Astrocyte of the hippocampus (primary cell): Measurements from ENCODE around the gene C2orf69.

Experiments
- DNase-seq: peaks from one replicate; pipeline ENCODE4 v3.0.0; 2011; ENCODE audit warnings: low read depth, low spot score

The C2orf69 gene

GRCh38 chr2:199914372-199914958, 3.4 kb downstream of the C2orf69 start:
- no peak for DNase-seq

GRCh38 chr2:199916980-199917379, 5.9 kb downstream of the C2orf69 start:
- DNase-seq, result no peak

DNA sequence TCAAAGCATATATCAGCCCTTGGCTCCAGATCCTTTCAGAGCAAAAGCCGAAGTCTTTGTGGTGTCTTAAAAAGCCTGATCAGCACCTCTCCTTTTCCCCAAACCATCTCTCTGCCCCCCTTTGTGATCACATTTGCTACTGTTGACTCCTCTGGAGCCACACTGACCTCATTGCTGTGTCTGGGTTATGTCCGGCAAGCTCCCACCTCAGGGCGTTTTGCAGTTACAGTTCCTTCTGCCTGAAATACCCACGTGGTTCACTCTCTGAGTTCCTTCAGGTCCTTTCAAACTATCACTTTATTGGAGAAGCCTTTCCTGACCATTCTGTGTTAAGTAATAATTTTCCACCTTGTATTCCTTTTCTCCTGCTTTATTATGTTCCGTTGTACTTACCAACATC, 11.8 kb downstream of the C2orf69 start:
- peak; percentile 18 for DNase-seq

GRCh38 chr2:199923924-199924323, 12.8 kb downstream of the C2orf69 start:
- no peak for DNase-seq

- no peak for DNase-seq
These were observed 15.7 kb downstream of the C2orf69 start for GRCh38 chr2:199926806-199927205.

- no peak for DNase-seq
These were observed 17.1 kb downstream of the C2orf69 start for GRCh38 chr2:199928226-199928625.

- DNase-seq, result no peak
These were observed 17.5 kb downstream of the C2orf69 start for GRCh38 chr2:199928626-199929025.

DNA sequence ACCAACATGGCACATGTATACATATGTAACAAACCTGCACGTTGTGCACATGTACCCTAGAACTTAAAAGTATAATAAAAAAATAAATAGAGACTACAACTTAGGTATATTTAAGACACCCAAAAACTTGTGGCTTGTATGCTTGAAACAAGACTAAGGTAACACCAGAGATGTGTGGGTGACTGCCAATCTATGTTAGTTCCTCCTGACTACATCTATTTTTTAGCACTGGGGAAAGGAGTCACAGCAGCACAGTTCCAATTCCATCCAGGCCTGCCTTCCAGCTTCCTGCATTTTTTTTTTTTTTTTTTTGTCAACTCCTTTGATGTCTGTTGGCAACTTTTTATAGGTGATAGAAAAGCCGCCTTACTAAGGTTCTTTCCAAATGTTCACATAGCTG, 18.2 kb downstream of the C2orf69 start:
- DNase-seq, result peak; percentile 19

- DNase-seq, result peak; percentile 72
These were observed 21.3 kb downstream of the C2orf69 start for GRCh38 chr2:199932312-199932855.

- DNase-seq, result peak; percentile 39
These were observed 22.4 kb downstream of the C2orf69 start for GRCh38 chr2:199933466-199933865.

- DNase-seq, result no peak
These were observed 25.5 kb downstream of the C2orf69 start for GRCh38 chr2:199936554-199936953.

DNA sequence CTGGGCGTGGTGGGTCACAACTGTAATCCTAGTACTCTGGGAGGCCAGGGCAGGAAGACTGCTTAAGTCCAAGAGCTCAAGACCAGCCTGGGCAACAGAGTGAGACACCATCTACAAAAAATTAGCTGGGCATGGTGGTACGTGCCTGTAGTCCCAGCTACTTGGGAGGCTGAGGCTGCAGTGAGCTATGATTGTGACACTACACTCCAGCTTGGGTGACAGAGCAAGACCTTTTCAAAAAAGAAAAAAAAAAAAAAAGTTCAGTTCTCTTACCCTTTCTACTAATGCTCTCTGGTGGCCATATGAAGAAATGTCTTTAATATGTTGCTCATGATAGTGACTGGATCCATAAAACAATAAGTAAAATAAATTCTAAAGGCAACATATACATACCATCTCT, 29.3 kb downstream of the C2orf69 start:
- peak; percentile 22 for DNase-seq

DNA sequence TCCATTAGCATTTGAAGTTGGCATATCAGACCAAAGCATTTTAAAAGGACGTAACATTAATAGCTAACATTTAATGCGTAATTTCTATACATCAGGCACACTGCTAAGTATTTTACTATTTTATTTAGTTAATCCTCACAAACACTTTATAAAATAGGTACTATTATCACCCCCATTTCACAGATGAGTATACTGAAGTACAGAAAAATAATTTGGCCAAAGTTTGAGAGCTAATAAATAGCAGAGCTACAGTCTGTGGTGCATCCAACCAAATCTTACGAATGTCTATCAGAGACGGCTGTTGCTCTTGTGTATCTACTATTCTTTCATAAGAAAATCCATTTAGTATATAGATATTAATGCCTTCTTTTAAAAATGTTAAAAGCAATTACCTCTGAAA, 32.3 kb downstream of the C2orf69 start:
- DNase-seq, result no peak

DNA sequence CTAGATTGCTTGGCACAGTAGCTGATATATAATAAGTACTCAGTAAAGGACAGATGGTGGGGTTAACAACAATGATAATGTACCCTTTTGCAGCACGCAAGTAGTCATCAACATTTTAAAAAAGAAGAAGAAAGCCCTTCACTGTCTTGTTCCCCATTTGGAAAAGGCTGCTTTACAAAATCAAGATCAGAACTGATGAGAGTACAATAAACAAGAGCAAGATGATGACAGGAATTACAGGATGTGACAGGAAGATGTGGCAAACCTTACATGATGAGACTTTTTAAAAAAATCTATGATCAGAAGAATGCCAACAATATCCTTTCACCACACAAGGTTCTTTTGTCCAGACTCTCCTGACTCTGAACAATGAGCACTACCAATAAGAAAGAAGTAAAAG, 35.1 kb downstream of the C2orf69 start:
- DNase-seq, result no peak

- DNase-seq, result peak; percentile 18
These were observed 35.7 kb downstream of the C2orf69 start for GRCh38 chr2:199946836-199947235.

DNA sequence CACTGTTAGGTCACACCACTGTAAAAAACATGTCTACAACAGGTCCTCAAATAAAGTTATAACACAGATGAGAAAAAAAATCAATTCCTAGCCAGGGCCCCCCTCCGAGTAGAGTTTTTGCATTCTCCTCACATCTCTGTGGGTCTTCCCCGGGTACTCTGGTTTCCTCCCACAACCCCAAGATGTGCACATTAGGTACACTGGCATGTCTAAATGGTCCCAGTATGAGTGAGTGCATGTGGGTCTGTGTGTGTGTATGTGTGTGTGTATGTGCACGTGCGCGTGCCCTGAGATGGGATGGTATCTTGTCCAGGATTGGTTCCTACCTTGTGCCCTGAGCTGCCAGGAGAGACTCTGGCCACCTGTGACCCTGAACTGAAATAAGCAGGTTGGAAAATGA, 39.3 kb downstream of the C2orf69 start:
- no peak for DNase-seq

DNA sequence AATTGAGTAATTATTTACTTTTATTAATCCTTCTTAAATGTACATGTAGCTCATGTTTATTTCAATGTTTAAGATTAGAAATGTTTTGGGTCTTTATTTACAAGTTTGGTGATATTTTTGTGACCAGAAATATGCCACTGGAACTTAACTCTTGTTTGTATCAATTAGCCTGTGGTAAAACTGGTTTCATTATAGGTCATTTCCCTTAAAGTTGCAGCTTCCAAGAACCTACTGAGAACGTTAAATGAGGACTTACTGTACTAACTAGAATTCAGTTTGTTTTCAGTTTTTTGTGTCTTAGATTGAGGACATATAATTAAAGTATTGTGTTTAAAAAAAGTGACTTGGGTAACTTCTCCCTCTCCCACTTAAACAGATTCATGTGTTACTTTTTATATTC, 39.9 kb downstream of the C2orf69 start:
- DNase-seq, result no peak

DNA sequence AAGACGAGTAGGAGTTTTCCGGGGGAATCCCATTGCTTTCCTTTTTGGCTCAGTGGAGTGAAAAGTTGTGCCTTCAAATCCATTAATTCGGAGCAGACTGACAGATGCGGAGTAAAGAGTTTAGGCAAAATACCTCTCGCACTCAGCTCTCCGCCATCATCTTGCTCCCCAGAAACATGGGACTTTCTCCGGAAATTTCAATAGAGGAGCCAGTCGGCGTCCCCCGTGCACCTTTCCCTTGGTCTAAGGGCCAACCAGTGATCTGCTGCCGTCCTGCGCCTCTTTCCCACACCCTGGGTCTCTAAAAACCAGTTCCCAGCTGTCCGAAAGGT, 43.9 kb downstream of the C2orf69 start:
- DNase-seq, result no peak

DNA sequence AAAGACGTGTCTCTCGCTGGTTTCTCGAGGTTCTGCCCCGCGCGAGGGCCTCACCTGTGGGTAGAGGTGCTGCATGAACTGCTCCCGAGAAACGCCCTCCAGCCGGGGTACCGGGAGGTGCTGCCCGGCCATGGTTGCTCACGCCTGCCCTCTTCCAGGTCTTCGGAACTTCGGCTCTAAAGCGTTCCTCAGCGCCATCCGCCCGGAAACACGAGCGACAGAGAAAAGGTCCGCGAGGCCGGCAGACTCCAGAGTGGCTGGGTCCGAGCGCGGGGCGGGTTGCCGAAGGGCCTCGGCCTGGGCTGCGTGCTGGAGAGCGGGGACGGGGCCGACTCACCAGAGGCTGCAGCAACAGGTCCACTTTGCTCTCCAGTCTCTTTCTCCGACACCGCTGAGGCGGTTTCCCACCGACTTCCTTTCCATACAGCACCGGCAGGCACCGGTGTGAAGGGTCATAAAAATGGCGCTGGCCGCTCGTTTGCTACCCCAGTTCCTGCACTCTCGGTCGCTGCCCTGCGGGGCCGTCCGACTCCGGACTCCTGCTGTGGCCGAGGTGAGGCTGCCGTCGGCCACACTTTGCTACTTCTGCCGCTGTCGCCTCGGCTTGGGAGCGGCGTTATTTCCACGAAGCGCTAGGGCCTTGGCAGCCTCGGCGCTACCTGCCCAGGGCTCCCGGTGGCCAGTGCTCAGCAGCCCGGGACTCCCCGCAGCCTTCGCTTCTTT, 44.4 kb downstream of the C2orf69 start, which contains the start of the genes MAIP1 and TYW5:
Gene MAIP1, plus strand, starts transcription at position 244 of the 723 bp plus-strand sequence. Its CDS starts 217 bp downstream, at position 461.
Gene TYW5, minus strand, starts transcription at position 153 of the 723 bp plus-strand sequence. Its CDS starts 21 bp downstream, at position 132.
- peak; percentile 92 for DNase-seq

GRCh38 chr2:199956062-199956380, 44.9 kb downstream of the C2orf69 start:
- DNase-seq, result no peak

GRCh38 chr2:199958014-199958413, 46.9 kb downstream of the C2orf69 start:
- no peak for DNase-seq

GRCh38 chr2:199962203-199962602, 51.1 kb downstream of the C2orf69 start:
- no peak for DNase-seq

DNA sequence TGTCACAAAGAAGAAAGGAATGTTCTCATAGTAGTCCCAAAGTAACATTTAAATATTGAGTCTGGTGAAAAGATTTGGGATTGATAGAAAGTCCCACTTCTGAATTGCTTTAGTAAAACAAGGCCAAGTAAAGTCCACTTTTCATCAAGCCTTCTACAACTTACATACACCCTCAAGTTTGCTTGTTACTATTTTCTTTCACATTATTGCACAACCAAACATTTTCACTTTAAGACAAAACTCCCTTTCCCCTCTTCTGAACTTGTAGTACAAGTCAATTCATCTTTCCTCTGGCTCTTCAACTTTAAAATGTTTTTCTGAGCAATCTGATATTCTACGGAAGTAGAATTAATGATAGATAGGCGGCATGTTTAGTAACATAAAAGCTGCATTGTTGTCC, 55.3 kb downstream of the C2orf69 start:
- DNase-seq, result no peak
